PC-3 (cell line): Measurements from ENCODE around the gene SRGN. TPM values are rescaled to one million over a fixed set of nuclear protein-coding genes. Genes with fewer than 3 reads are reported as not detected.
A peak's percentile ranks its signal among the peaks of the same experiment; 100 is the strongest.
"Not testable (repeated sequence)": the region's sequence is repeated elsewhere in the genome, so short reads cannot be mapped to it uniquely, and the experiment has no call there.

Experiments used
- ATAC-seq: fragments of 200-7000 bp; cut with Tn5 transposase; 2 replicates; pipeline ENCODE4 v1.9.1; 2020; ENCODE audit warnings: mild to moderate bottlenecking, moderate library complexity
- Bru-seq: library from RNA; stranded (reverse); fragments of 400-500 nt; gene quantifications from one replicate; lab custom pipeline; 2021; lab: Mats Ljungman, UMichigan
- BruChase-seq, 2 experiments: library from RNA; stranded (reverse); fragments of 400-500 nt; gene quantifications; one replicate each; lab custom pipeline; 2021; lab: Mats Ljungman, UMichigan
- BruUV-seq: library from RNA; stranded (reverse); fragments of 400-500 nt; replicated peaks from 2 replicates; lab custom pipeline; 2021; lab: Mats Ljungman, UMichigan
- CTCF ChIA-PET: fragments of 300-600 bp; sonication (Branson Sonifier 250); formaldehyde crosslinking; loops from one replicate; lab custom pipeline; 2022; ENCODE audit warnings: antibody characterized with exemption; lab: Charles Lee
- POLR2A ChIA-PET: fragments of 300-600 bp; sonication (Branson Sonifier 250); formaldehyde crosslinking; loops from one replicate; lab custom pipeline; 2022; ENCODE audit warnings: antibody characterized with exemption; ENCODE audit not compliant: unreplicated experiment; lab: Charles Lee
- DNase-seq: peaks from one replicate; pipeline ENCODE4 v3.0.0-alpha.2; 2015
- H2AFZ ChIP-seq: fragments of 300-600 bp; sonication (generic); 2 replicates; pipeline ENCODE4 v1.6.0; 2016; ENCODE audit warnings: antibody characterized with exemption, low read length
- H3F3A ChIP-seq: fragments of 300-600 bp; sonication (generic); one replicate; pipeline ENCODE4 v1.6.0; 2017; ENCODE audit warnings: antibody characterized with exemption, low read length, control low read depth, mild to moderate bottlenecking; ENCODE audit not compliant: unreplicated experiment
- H3K27ac ChIP-seq: fragments of 300-600 bp; sonication (generic); 2 replicates; pipeline ENCODE4 v1.5.1; 2016; ENCODE audit warnings: mild to moderate bottlenecking, low read length
- H3K27me3 ChIP-seq: fragments of 300-600 bp; sonication (generic); 2 replicates; pipeline ENCODE4 v1.6.1; 2016; ENCODE audit warnings: low read length, mixed read lengths
- H3K36me3 ChIP-seq: fragments of 300-600 bp; sonication (generic); 2 replicates; pipeline ENCODE4 v1.6.1; 2016; ENCODE audit warnings: low read depth, mixed run types, low read length, mixed read lengths
- H3K4me1 ChIP-seq: fragments of 300-600 bp; sonication (generic); 2 replicates; pipeline ENCODE4 v1.5.1; 2016; ENCODE audit warnings: low read length; ENCODE audit not compliant: insufficient read depth
- H3K4me2 ChIP-seq: fragments of 300-600 bp; sonication (generic); 2 replicates; pipeline ENCODE4 v1.6.0; 2016; ENCODE audit warnings: low read length
- H3K4me3 ChIP-seq: fragments of 300-600 bp; sonication (generic); 2 replicates; pipeline ENCODE4 v1.5.1; 2016; ENCODE audit warnings: mild to moderate bottlenecking, low read length, mixed read lengths
- H3K79me2 ChIP-seq: fragments of 300-600 bp; sonication (generic); 2 replicates; pipeline ENCODE4 v1.6.1; 2017; ENCODE audit warnings: low read length, mixed read lengths
- H3K9ac ChIP-seq: fragments of 300-600 bp; sonication (generic); 2 replicates; pipeline ENCODE4 v1.6.0; 2016; ENCODE audit warnings: mild to moderate bottlenecking, low read length
- H3K9me2 ChIP-seq: fragments of 300-600 bp; sonication (generic); replicated peaks from 2 replicates; pipeline ENCODE4 v1.6.1; 2016; ENCODE audit warnings: mixed run types, low read length, mixed read lengths
- H3K9me3 ChIP-seq: fragments of 300-600 bp; sonication (generic); 2 replicates; pipeline ENCODE4 v1.6.1; 2016; ENCODE audit warnings: low read length, mixed read lengths
- H4K20me1 ChIP-seq: fragments of 300-600 bp; sonication (generic); 2 replicates; pipeline ENCODE4 v1.6.1; 2016; ENCODE audit warnings: low read length, mixed read lengths
- CTCF ChIP-seq: fragments of 300-600 bp; sonication (generic); conservative IDR thresholded peaks from 2 replicates; pipeline ENCODE4 v1.5.1; 2017; ENCODE audit warnings: antibody characterized with exemption, low read depth, mild to moderate bottlenecking, low read length
- EZH2 ChIP-seq: fragments of 300-600 bp; sonication (generic); IDR thresholded peaks from one replicate; pipeline ENCODE4 v1.6.1; 2017; ENCODE audit warnings: antibody characterized with exemption, mild to moderate bottlenecking, low read length; ENCODE audit not compliant: unreplicated experiment
- EZH2phosphoT487 ChIP-seq: fragments of 300-600 bp; sonication (generic); IDR thresholded peaks from 2 replicates; pipeline ENCODE4 v1.6.1; 2018; ENCODE audit warnings: mild to moderate bottlenecking, antibody characterized with exemption, low read length, borderline replicate concordance
- intact Hi-C: fragments of 100-400 bp; cut with micrococcal nuclease; formaldehyde crosslinking; loops from 2 replicates; pipeline ENCODE4 v1.9.0; 2023
- long read RNA-seq: library from polyadenylated mRNA; unstranded; transcript quantifications from one replicate; pipeline ENCODE4 v2.0.0, GENCODE V29; 2021; ENCODE audit not compliant: unreplicated experiment
- total RNA-seq: library from RNA; depleted of rRNA; stranded (reverse); fragments of >200 nt; gene quantifications from 2 replicates; pipeline ENCODE4 v1.2.3, GENCODE V29; 2014; rRNA removed

SRGN gene
- total RNA-seq (346 and 422 TPM in 2 replicates), Bru-seq, nascent RNA (percentile 91 among the genes with signal in this experiment), BruChase-seq, experiment 1, labeled RNA remaining after a 6-hour chase (percentile 96 among the genes with signal in this experiment), BruChase-seq, experiment 2, labeled RNA remaining after a 2-hour chase (percentile 90 among the genes with signal in this experiment)
- long read RNA-seq, transcript SRGN-201 (3 exons, 1,208 nt): major isoform, 111 of 170 reads
- long read RNA-seq, partial matches to known transcripts: 56 of 170 reads
- long read RNA-seq, other reads (novel, unspliced or antisense): 3 of 170 reads

- POLR2A ChIA-PET: interaction anchor here (0.7 kb wide), 1 partner anchor 17 kb away, joined by 18 read pairs; no protein-coding TSS in a partner anchor
- Histone ChIP-seq H3K27ac (peak within 1 kb of the TSS; percentile 77), H3K9me2 (no peaks in the 10 kb centered on the region), H2AFZ (peak within 1 kb of the TSS; percentile 54), H3K36me3 (peaks cover 6% of the 10 kb centered on the region), H3K9me3 (no peaks in the 10 kb centered on the region), H3K4me2 (peak within 1 kb of the TSS; percentile 82), H3F3A (peaks cover 7% of the 10 kb centered on the region), H3K4me1 (peaks cover 52% of the 10 kb centered on the region), H3K9ac (peak within 1 kb of the TSS; percentile 70), H3K79me2 (peaks cover 48% of the 10 kb centered on the region), H3K27me3 (no peaks in the 10 kb centered on the region), H3K4me3 (peak within 1 kb of the TSS; percentile 72), H4K20me1 (no peaks in the 10 kb centered on the region)
- DNase-seq: peak; percentile 99
- CTCF ChIA-PET: interaction anchor here (0.6 to 0.7 kb wide), 4 partner anchors 83 to 275 kb away, joined by 3 to 9 read pairs (median 6); no protein-coding TSS in a partner anchor
- ATAC-seq: peak; percentile 66
- TF ChIP-seq CTCF (no peak), EZH2 (no peak), EZH2phosphoT487 (no peak)
- intact Hi-C loops: loop anchor here (1.0 kb wide), 2 partner anchors 27 to 100 kb away; partner anchors contain the start of gene KIFBP
- BruUV-seq: no TSS peak
Measured at GRCh38 chr10:69087590-69088470, at the start of gene SRGN. TSS of gene SRGN (plus strand) at chr10:69088103. CDS start at chr10:69088158, 55 bp downstream.

- ATAC-seq, H2AFZ ChIP-seq, H3F3A ChIP-seq, CTCF ChIA-PET, H3K4me2 ChIP-seq, H3K4me1 ChIP-seq, POLR2A ChIA-PET, H3K4me3 ChIP-seq, H3K9ac ChIP-seq, H4K20me1 ChIP-seq, BruUV-seq, H3K27me3 ChIP-seq, DNase-seq, H3K79me2 ChIP-seq, H3K9me2 ChIP-seq, H3K27ac ChIP-seq, H3K36me3 ChIP-seq, H3K9me3 ChIP-seq, intact Hi-C loops: not testable (repeated sequence)
Measured at GRCh38 chr10:69040904-69041303, 47.0 kb upstream of the SRGN start.

GRCh38 chr10:69042417-69042816 is 45.5 kb upstream of the SRGN start:
- H3F3A ChIP-seq: no peaks in the 10 kb centered on the region
- CTCF ChIA-PET: no interaction called here

More at GRCh38 chr10:69042417-69042816, 45.5 kb upstream of the SRGN start:
- BruUV-seq: no TSS peak
- no peaks in the 10 kb centered on the region for H3K9me2 ChIP-seq
- no peak for TF ChIP-seq EZH2
- no peak for TF ChIP-seq CTCF
- no peak for TF ChIP-seq EZH2phosphoT487
- no peaks in the 10 kb centered on the region for H3K27me3 ChIP-seq
- intact Hi-C loops: no loop called here
- no peak for DNase-seq
- H3K4me2 ChIP-seq: no peak overlapping the region
- H3K79me2 ChIP-seq: no peaks in the 10 kb centered on the region
- H4K20me1 ChIP-seq: no peaks in the 10 kb centered on the region
- H3K9ac ChIP-seq: no peak overlapping the region
- no peaks in the 10 kb centered on the region for H3K36me3 ChIP-seq
- no peak for ATAC-seq
- POLR2A ChIA-PET: no interaction called here
- H3K4me1 ChIP-seq: peaks cover 10% of the 10 kb centered on the region; the same call in 1 of the 2 replicates
- H3K27ac ChIP-seq: no peak overlapping the region
- no peaks in the 10 kb centered on the region for H3K9me3 ChIP-seq
- H2AFZ ChIP-seq: no peak overlapping the region
- H3K4me3 ChIP-seq: no peak overlapping the region
